Mesodermal cell (in vitro differentiated cells): ENCODE results near the gene SPIRE2.

Experiments
- H3K27ac ChIP-seq: 2 replicates; pipeline ENCODE4 v1.7.0; 2013; ENCODE audit warnings: mild to moderate bottlenecking, low read depth, low read length, moderate library complexity; ENCODE audit not compliant: severe bottlenecking
- H3K36me3 ChIP-seq: 2 replicates; pipeline ENCODE4 v1.7.1; 2013; ENCODE audit warnings: mild to moderate bottlenecking, low read length, moderate library complexity; ENCODE audit not compliant: control insufficient read depth, insufficient read depth
- H3K4me1 ChIP-seq: one replicate; pipeline ENCODE4 v1.7.1; 2013; ENCODE audit warnings: mild to moderate bottlenecking, low read length; ENCODE audit not compliant: insufficient read depth, control insufficient read depth, poor library complexity, severe bottlenecking
- H3K4me3 ChIP-seq: 2 replicates; pipeline ENCODE4 v1.7.0; 2013; ENCODE audit warnings: low read length, control low read depth, mild to moderate bottlenecking; ENCODE audit not compliant: insufficient read depth, poor library complexity, severe bottlenecking; ENCODE audit errors: extremely low read depth
- H3K9me3 ChIP-seq: 2 replicates; pipeline ENCODE4 v1.7.1; 2013; ENCODE audit warnings: mild to moderate bottlenecking, low read length, moderate library complexity; ENCODE audit not compliant: control insufficient read depth
- WGBS, 2 experiments: methylation state at CpG; one replicate each; pipeline ENCODE4 v1.1.5; 2013; ENCODE audit warnings: missing lambda C conversion rate in 2 of 2; ENCODE audit not compliant: insufficient coverage in 2 of 2; 5-methylcytosine and 5-hydroxymethylcytosine counted together

SPIRE2 gene

DNA sequence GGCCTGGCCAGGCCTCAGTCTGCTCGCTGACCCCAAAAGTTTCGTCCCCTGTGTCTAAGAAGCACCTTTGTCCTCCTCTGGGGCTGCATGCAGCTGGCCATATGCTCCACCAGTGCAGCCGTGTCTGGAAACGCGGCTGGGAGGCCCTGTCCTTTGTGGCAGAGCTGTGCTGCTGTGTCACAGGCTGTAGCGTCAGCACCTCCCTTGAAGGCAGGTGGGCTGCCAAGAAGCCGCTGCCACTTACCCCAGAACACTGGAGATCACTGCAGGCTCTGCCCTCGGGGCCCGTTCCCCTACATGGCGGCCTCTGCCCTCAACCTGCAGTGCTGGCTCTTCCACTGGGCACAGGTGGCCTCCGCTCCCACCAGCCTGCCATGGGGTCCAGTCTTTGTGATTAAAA, 74.7 kb downstream of the SPIRE2 start:
- peaks cover 79% of the 10 kb centered on the region for H3K36me3 ChIP-seq
- peaks cover 5% of the 10 kb centered on the region for H3K9me3 ChIP-seq
- H3K27ac ChIP-seq, result no peak overlapping the region
- no peak overlapping the region for H3K4me3 ChIP-seq
- no peaks in the 10 kb centered on the region for H3K4me1 ChIP-seq
- 96 to 97% methylated on average over 10 to 11 of the region's 11 CpGs for WGBS, 2 experiments

DNA sequence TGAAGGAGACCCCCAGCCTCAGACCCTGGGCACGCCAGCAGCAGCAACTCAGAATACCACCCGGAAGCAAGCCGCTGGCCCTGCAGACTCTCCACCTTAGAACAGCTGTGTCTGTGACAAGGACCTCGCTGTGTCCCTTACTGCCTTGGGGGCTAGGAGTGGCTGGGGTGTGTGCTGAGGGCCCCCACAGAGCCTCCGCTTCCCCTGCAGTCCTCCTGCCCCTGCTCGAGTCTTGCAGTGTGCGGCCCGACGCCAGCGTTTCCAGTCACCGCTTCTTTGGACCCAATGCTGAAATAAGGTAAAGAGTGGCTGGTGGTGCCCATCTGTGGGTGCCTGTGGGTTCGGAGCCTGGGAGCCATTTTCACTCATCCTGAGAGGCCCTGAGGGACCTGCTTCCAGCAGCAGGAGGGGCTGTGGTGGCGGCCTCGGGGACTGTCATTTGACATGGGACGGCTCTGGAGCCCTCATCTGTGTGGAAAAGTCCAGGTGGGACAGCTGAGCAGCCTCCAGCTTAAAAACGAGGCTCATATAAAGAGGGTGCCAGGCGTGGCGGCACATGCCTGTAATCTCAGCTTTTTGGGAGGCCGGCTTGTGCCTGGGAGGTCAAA, 75.7 kb downstream of the SPIRE2 start:
- peaks cover 5% of the 10 kb centered on the region for H3K9me3 ChIP-seq
- H3K27ac ChIP-seq, result no peak overlapping the region
- peaks cover 79% of the 10 kb centered on the region for H3K36me3 ChIP-seq
- H3K4me1 ChIP-seq, result no peaks in the 10 kb centered on the region
- H3K4me3 ChIP-seq, result no peak overlapping the region
- WGBS, 2 experiments, result 96 to 99% methylated on average over 18 to 19 of the region's 19 CpGs

DNA sequence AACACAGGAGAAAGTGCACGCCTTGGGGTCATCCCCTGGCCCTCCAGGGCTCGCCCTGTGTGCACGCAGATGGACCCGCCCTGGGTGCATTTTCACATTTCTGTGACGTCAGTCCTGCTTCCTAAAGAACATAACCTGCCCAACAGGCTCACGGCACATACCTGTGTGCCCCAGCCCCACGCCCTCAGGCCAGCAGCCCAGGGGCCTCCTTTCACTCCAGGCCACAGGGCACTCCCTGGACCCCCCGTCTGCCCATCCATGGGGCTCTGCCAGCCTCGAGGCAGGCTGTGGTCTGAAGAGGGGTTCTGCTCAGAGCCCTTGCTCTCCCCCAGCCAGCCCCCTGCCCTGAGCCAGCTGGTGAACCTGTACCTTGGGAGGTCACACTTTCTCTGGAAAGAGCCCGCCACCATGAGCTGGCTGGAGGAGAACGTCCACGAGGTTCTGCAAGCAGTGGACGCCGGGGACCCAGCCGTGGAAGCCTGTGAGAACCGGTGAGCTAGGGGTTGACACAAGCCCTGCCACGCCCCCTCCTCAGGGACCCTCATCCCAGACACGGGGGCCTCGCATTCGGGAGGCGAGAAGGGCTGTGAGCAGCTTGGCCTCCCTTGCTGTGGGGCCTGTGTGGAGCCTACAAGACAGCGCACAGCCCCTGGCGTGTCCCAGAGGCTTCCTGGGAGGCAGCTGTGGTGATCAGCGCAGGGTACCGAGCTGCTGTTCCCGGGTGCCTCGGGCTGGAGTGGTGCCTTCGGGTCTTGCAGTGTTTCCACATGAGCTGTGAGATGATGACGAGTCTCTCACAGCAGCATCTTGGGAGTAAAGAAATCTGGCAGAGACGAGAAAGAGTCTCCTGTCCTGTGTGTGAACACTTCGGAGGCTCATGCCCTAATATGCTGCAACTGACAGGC, 76.6 kb downstream of the SPIRE2 start:
- H3K27ac ChIP-seq, result no peak overlapping the region
- WGBS, 2 experiments, result 94 to 96% methylated on average over 28 to 29 of the region's 31 CpGs
- H3K36me3 ChIP-seq, result peaks cover 77% of the 10 kb centered on the region
- H3K9me3 ChIP-seq, result peaks cover 5% of the 10 kb centered on the region
- H3K4me1 ChIP-seq, result no peaks in the 10 kb centered on the region
- no peak overlapping the region for H3K4me3 ChIP-seq

DNA sequence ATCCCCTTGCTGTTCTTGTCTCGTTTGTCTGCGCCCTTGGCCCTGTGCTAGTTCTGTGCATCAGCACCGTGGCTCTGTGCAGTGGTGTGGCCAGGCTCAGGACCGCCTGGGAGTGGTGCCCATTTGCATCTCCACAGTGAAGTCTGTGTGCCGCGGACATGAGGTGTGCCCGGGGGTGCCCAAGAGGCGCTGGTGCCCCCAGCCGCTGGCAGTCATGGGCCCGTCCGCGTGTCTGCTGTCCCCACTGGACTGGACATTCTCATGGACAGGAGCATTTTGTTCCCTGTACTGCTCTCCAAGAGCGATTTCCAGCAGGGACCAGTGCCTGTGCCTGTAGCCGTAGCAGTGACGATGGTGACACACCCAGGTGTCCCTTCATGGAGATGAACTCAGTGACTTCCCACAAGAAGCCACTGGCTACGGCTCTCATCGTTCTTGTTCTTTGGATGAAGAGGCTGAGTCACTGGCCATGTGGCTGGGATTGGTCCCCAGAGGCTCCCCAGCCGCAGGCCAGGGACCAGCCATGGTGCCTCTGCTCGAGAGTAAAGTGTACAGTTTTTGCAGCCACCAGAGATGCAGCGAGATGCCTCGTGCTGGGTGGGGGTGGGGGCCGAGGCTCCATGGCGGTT, 77.3 kb downstream of the SPIRE2 start:
- Histone ChIP-seq H3K36me3 (peaks cover 76% of the 10 kb centered on the region), H3K27ac (no peak overlapping the region), H3K9me3 (peaks cover 5% of the 10 kb centered on the region), H3K4me1 (no peaks in the 10 kb centered on the region), H3K4me3 (no peak overlapping the region)
- WGBS, 2 experiments, result 96 to 99% methylated on average over 22 to 23 of the region's 23 CpGs

DNA sequence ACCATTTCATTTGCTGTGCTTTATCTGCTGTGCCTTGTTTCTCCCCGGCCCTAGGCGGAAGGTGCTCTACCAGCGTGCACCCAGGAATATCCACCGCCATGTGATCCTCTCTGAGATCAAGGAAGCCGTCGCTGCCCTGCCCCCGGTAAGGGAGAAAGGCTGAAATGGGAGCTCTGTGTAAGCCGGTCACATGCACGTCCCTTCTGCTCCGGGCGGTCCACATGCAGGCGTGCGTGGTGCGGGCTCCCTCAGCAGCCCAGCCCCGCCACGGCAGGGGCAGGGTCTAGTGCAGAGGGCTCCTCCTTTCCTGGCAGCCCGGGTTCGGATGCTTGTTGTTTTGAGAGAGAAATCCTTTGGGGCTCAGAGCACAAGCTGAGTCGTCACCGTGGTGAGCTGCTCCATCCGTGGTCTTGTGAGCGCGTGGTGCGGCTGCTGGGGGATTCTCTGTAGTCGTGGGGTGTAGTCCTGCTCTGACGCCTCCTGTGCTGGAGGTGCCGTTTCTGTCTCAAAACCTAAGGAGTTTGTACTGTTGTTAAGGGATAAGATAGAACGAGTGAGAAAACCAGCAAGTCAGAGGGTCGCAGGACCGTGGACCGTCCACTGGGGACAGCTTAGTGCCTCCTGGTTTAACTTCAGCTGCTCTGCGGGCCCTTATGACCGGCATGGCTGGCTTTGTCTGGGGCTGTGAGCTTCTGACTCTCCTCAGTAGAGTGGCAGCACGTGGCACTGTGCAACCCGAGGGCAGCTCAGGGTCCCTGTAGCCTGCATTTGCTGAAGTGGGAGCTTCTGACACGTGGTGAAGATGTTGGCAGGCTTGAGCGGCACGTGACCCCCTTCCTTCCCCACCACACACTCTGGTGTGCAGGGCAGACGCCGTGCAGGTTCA, 78.1 kb downstream of the SPIRE2 start:
- Histone ChIP-seq H3K4me1 (no peaks in the 10 kb centered on the region), H3K27ac (no peak overlapping the region), H3K36me3 (peaks cover 78% of the 10 kb centered on the region), H3K9me3 (peaks cover 5% of the 10 kb centered on the region), H3K4me3 (no peak overlapping the region)
- 93 to 98% methylated on average over 36 to 39 of the region's 40 CpGs for WGBS, 2 experiments

DNA sequence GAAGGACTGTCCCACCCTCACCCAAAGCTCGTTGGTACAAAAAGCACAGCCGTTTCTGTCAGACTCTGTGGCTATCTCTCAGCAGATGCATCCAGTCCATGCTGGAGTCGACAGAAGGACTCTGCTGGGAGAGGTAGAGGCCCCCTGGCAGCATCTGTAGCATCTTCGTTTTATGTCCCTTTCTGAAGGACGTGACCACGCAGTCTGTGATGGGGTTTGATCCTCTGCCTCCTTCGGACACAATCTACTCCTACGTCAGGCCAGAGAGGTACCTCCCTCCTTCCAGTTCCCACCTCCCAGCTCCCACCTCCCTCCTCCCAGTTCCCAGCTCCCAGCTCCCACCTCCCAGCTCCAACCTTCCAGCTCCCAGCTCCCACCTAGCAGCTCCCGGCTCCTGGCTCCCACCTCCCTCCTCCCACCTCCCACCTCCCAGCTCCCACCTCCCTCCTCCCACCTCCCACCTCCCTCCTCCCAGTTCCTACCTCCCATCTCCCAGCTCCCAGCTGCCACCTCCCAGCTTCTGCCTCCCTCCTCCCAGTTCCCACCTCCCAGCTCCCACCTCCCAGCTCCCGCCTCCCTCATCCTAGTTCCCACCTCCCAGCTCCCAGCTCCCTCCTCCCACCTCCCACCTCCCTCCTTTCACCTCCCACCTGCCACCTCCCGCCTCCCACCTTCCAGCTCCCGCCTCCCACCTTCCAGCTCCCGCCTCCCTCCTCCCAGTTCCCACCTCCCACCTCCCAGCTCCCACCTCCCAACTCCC, 79.0 kb downstream of the SPIRE2 start:
- peaks cover 6% of the 10 kb centered on the region for H3K4me1 ChIP-seq
- peaks cover 5% of the 10 kb centered on the region for H3K9me3 ChIP-seq
- H3K36me3 ChIP-seq, result peaks cover 85% of the 10 kb centered on the region
- no peak overlapping the region for H3K4me3 ChIP-seq
- WGBS, 2 experiments, result 96 to 100% methylated on average over 5 to 7 of the region's 13 CpGs
- no peak overlapping the region for H3K27ac ChIP-seq

DNA sequence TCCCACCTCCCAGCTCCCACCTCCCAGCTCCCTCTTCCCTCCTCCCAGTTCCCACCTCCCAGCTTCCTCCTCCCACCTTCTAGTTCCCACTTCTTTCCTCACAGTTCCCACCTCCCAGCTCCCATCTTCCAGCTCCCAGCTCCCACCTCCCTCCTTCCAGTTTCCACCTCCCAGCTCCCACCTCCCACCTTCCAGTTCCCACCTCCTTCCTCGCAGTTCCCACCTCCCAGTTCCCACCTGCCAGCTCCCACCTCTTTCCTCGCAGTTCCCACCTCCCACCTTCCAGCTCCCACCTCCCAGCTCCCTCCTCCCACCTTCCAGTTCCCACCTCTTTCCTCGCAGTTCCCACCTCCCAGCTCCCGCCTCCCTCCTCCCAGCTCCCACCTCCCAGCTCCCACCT, 80.0 kb downstream of the SPIRE2 start:
- Histone ChIP-seq H3K4me1 (peaks cover 9% of the 10 kb centered on the region), H3K4me3 (no peak overlapping the region), H3K27ac (no peak overlapping the region), H3K36me3 (peaks cover 88% of the 10 kb centered on the region), H3K9me3 (peaks cover 5% of the 10 kb centered on the region)
- 67 to 78% methylated on average over 4 of the region's 4 CpGs for WGBS, 2 experiments

DNA sequence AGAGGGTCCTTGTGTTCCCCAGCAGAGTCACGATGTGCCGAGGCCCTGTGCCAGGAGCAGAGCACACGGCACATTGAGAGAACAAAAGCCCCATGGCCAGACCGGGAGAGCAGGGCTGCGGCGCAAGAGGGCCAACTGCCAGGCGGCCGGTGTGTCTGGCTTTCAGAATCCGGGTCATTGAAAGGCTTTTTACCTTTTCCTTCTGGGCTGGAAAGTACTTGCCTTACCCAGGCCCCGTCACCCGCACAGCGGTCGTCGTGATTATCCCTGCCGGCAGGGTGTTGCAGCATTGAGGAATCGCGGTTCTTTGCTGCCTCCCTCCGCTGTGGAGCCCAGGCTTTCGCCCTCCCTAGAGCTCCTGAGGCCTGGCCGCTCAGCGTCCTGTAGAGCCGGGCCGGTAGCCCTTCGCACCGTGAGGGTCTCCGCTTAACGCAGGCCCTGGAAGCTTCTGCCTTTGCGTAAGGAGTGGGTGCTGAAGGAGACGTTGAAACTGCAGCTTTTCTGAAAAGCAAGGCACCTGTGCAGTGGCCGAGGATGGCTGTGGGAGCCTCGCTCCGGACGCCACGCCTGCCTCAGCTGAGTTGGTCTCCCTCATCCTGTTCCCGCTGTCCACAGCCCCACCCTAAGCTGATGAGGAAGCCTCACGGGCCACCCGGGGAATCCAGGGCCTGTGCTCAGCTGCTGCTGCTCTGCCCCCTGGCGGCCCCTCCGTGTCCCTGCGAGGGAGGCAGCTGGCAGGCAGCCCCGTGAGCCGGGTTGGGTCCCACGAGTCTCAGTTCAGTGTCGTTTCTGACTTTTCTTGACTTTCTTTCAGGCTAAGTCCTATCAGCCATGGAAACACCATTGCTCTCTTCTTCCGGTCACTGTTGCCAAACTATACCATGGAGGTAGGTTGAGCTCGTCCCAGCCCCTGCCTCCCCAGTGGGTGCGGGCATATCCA, 81.8 kb downstream of the SPIRE2 start:
- peak overlapping the region; percentile 57 for H3K27ac ChIP-seq
- peaks cover 74% of the 10 kb centered on the region for H3K36me3 ChIP-seq
- peaks cover 5% of the 10 kb centered on the region for H3K9me3 ChIP-seq
- no peak overlapping the region for H3K4me3 ChIP-seq
- WGBS, 2 experiments, result 82 to 85% methylated on average over 46 to 47 of the region's 47 CpGs
- H3K4me1 ChIP-seq, result peaks cover 9% of the 10 kb centered on the region

DNA sequence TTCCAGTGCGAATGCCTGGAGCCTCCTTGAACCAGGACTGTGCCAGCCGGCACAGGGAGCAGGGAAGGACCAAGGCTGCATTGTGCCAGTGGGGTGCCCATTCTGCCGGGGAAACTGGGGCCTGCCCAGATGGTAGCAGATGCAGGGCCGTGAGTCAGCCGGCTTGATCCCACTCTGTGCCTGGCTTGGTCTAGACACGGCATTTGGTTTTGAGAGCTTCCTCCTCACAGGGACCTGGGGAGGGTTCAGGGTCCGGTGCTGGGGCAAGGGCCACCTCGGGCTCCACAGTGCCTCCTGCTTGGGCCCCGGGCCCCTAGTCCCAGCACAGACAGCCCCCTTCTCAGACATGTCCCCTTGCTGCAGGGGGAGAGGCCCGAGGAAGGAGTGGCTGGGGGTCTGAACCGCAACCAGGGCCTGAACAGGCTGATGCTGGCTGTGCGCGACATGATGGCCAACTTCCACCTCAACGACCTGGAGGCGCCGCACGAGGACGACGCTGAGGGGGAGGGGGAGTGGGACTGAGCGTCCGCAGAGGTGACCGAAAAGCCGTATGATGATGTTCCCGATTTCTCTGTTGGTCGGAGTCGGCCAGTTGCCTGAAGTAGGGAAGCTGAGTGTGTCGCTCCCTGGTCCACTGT, 82.6 kb downstream of the SPIRE2 start:
- H3K27ac ChIP-seq, result no peak overlapping the region
- H3K4me3 ChIP-seq, result no peak overlapping the region
- peaks cover 9% of the 10 kb centered on the region for H3K4me1 ChIP-seq
- peaks cover 5% of the 10 kb centered on the region for H3K9me3 ChIP-seq
- H3K36me3 ChIP-seq, result peaks cover 66% of the 10 kb centered on the region
- 96 to 97% methylated on average over 22 to 25 of the region's 27 CpGs for WGBS, 2 experiments
